HEK293 (cell line): ENCODE data around the gene SEPTIN12.

ENCODE experiments used
- CTCF ChIA-PET: fragments of 350-600 bp; formaldehyde crosslinking; extraction: SDS; loops from one replicate; lab custom pipeline; 2021; ENCODE audit warnings: antibody characterized with exemption; lab: Yijun Ruan, JAX
- POLR2A ChIA-PET: fragments of 300-600 bp; formaldehyde crosslinking; extraction: SDS; loops from one replicate; lab custom pipeline; 2020; ENCODE audit warnings: antibody characterized with exemption, inconsistent platforms; lab: Yijun Ruan, JAX
- H3K27ac ChIP-seq: fragments of 200-500 bp; sonication (Bioruptor generic); 2 replicates; pipeline ENCODE4 v1.5.1; 2014; ENCODE audit warnings: low read depth, low read length, control low read depth, inconsistent platforms; ENCODE audit errors: extremely low read depth
- H3K36me3 ChIP-seq, 2 experiments: fragments of 200-500 bp in 1 of 2; sonication (Bioruptor generic) in 1 of 2; 1 replicate in 1 of 2; 2 replicates in 1 of 2; pipeline ENCODE4 v1.5.1; 2014 to 2017; ENCODE audit warnings: inconsistent platforms in 2 of 2, low read length in 2 of 2; ENCODE audit not compliant: control insufficient read depth in 2 of 2, insufficient read depth in 1 of 2
- H3K4me1 ChIP-seq: fragments of 200-500 bp; sonication (Bioruptor generic); 2 replicates; pipeline ENCODE4 v1.5.1; 2014; ENCODE audit warnings: mild to moderate bottlenecking, low read length, inconsistent platforms; ENCODE audit not compliant: control insufficient read depth, insufficient read depth
- H3K4me3 ChIP-seq: 2 replicates; pipeline ENCODE4 v1.5.1; 2011; ENCODE audit warnings: low read depth, mild to moderate bottlenecking, control low read depth, low read length, moderate library complexity
- H3K9me3 ChIP-seq: fragments of 200-500 bp; sonication (Bioruptor generic); 2 replicates; pipeline ENCODE4 v1.5.1; 2014; ENCODE audit warnings: low read depth, low read length, inconsistent platforms; ENCODE audit not compliant: control insufficient read depth, insufficient read depth
- BCL11A ChIP-seq: fragments of 450-650 bp; formaldehyde crosslinking; IDR thresholded peaks from 2 replicates; pipeline ENCODE4 v1.5.1; 2016; ENCODE audit warnings: low read depth, missing biosample characterization, missing genetic modification characterization
- BCL6B ChIP-seq: fragments of 450-650 bp; formaldehyde crosslinking; IDR thresholded peaks from 2 replicates; pipeline ENCODE4 v1.5.1; 2017; ENCODE audit warnings: missing biosample characterization, missing genetic modification characterization
- EGR2 ChIP-seq: fragments of 450-650 bp; formaldehyde crosslinking; IDR thresholded peaks from 2 replicates; pipeline ENCODE4 v1.5.1; 2016; ENCODE audit warnings: low read depth, missing biosample characterization, missing genetic modification characterization
- HOXD13 ChIP-seq: sonication (generic); formaldehyde crosslinking; IDR thresholded peaks from 2 replicates; pipeline ENCODE4 v1.8.0; 2022; ENCODE audit warnings: missing genetic modification reagents, borderline replicate concordance
- KLF16 ChIP-seq: fragments of 450-650 bp; formaldehyde crosslinking; IDR thresholded peaks from 2 replicates; pipeline ENCODE4 v1.5.1; 2017; ENCODE audit warnings: missing biosample characterization, missing genetic modification characterization
- PRDM4 ChIP-seq: fragments of 450-650 bp; formaldehyde crosslinking; IDR thresholded peaks from 2 replicates; pipeline ENCODE4 v1.5.1; 2017; ENCODE audit warnings: missing biosample characterization, missing genetic modification characterization
- SALL2 ChIP-seq: fragments of 450-650 bp; formaldehyde crosslinking; IDR thresholded peaks from 2 replicates; pipeline ENCODE4 v1.5.0; 2017; ENCODE audit warnings: missing biosample characterization, mild to moderate bottlenecking, missing genetic modification characterization, borderline replicate concordance
- SCRT1 ChIP-seq: fragments of 450-650 bp; formaldehyde crosslinking; IDR thresholded peaks from 2 replicates; pipeline ENCODE4 v1.5.1; 2016; ENCODE audit warnings: missing biosample characterization, missing genetic modification characterization, borderline replicate concordance
- SP2 ChIP-seq: fragments of 450-650 bp; formaldehyde crosslinking; IDR thresholded peaks from 2 replicates; pipeline ENCODE4 v1.5.1; 2016; ENCODE audit warnings: missing biosample characterization, missing genetic modification characterization
- ZBTB11 ChIP-seq: fragments of 450-650 bp; formaldehyde crosslinking; conservative IDR thresholded peaks from 2 replicates; pipeline ENCODE4 v1.5.1; 2016; ENCODE audit warnings: low read depth, missing biosample characterization, missing genetic modification characterization
- ZIC2 ChIP-seq: fragments of 450-650 bp; formaldehyde crosslinking; IDR thresholded peaks from 2 replicates; pipeline ENCODE4 v1.5.1; 2016; ENCODE audit warnings: missing biosample characterization, missing genetic modification characterization
- ZNF132 ChIP-seq: fragments of 450-650 bp; formaldehyde crosslinking; IDR thresholded peaks from 2 replicates; pipeline ENCODE4 v1.5.1; 2017; ENCODE audit warnings: missing biosample characterization, missing genetic modification characterization, borderline replicate concordance
- ZNF416 ChIP-seq: fragments of 450-650 bp; formaldehyde crosslinking; IDR thresholded peaks from 2 replicates; pipeline ENCODE4 v1.5.1; 2016; ENCODE audit warnings: missing biosample characterization, missing genetic modification characterization
- ZNF449 ChIP-seq: fragments of 450-650 bp; formaldehyde crosslinking; IDR thresholded peaks from 2 replicates; pipeline ENCODE4 v1.5.1; 2017; ENCODE audit warnings: missing biosample characterization, mild to moderate bottlenecking, missing genetic modification characterization, moderate library complexity
- ZNF473 ChIP-seq: fragments of 450-650 bp; formaldehyde crosslinking; IDR thresholded peaks from 2 replicates; pipeline ENCODE4 v1.5.1; 2017; ENCODE audit warnings: missing biosample characterization, missing genetic modification characterization
- ZNF510 ChIP-seq: fragments of 450-650 bp; formaldehyde crosslinking; IDR thresholded peaks from 2 replicates; pipeline ENCODE4 v1.5.1; 2018; ENCODE audit warnings: mild to moderate bottlenecking, missing genetic modification characterization, missing biosample characterization; ENCODE audit not compliant: insufficient replicate concordance
- ZNF521 ChIP-seq: fragments of 450-650 bp; formaldehyde crosslinking; IDR thresholded peaks from 2 replicates; pipeline ENCODE4 v1.5.1; 2017; ENCODE audit warnings: missing biosample characterization, mild to moderate bottlenecking, missing genetic modification characterization
- ZNF530 ChIP-seq: fragments of 450-650 bp; formaldehyde crosslinking; IDR thresholded peaks from 2 replicates; pipeline ENCODE4 v1.5.1; 2016; ENCODE audit warnings: low read depth, missing biosample characterization, missing genetic modification characterization
- ZNF624 ChIP-seq: fragments of 450-650 bp; formaldehyde crosslinking; IDR thresholded peaks from 2 replicates; pipeline ENCODE4 v1.5.1; 2017; ENCODE audit warnings: missing biosample characterization, missing genetic modification characterization
- ZNF629 ChIP-seq: fragments of 450-650 bp; formaldehyde crosslinking; IDR thresholded peaks from 2 replicates; pipeline ENCODE4 v1.5.1; 2017; ENCODE audit warnings: missing biosample characterization, missing genetic modification characterization
- ZNF76 ChIP-seq: fragments of 450-650 bp; formaldehyde crosslinking; IDR thresholded peaks from 2 replicates; pipeline ENCODE4; 2016; ENCODE audit warnings: low read depth, missing biosample characterization, missing genetic modification characterization, borderline replicate concordance
- ZNF777 ChIP-seq: fragments of 450-650 bp; formaldehyde crosslinking; IDR thresholded peaks from 2 replicates; pipeline ENCODE4 v1.5.1; 2017; ENCODE audit warnings: missing biosample characterization, missing genetic modification characterization, borderline replicate concordance
- ZNF791 ChIP-seq: fragments of 450-650 bp; formaldehyde crosslinking; IDR thresholded peaks from 2 replicates; pipeline ENCODE4 v1.5.1; 2016; ENCODE audit warnings: missing biosample characterization, missing genetic modification characterization
- ZSCAN30 ChIP-seq: fragments of 450-650 bp; IDR thresholded peaks from 2 replicates; pipeline ENCODE4 v1.5.1; 2018; ENCODE audit warnings: missing biosample characterization, mild to moderate bottlenecking, missing genetic modification characterization, moderate library complexity
- ZXDB ChIP-seq: fragments of 450-650 bp; formaldehyde crosslinking; IDR thresholded peaks from 2 replicates; pipeline ENCODE4 v1.5.1; 2016; ENCODE audit warnings: missing biosample characterization, missing genetic modification characterization

SEPTIN12 gene

GRCh38 chr16:4733211-4733742, 54.9 kb downstream of the SEPTIN12 start:
- H3K4me3 ChIP-seq = peak overlapping the region; percentile 94
- ChIA-PET CTCF (no interaction called here), POLR2A (interaction anchor here (1.3 to 3.0 kb wide), 4 partner anchors 34 to 212 kb away, joined by 4 to 43 read pairs (median 6); partner anchors contain the start of gene ZNF500)
- TF ChIP-seq ZNF416 (tag by site-specific recombination) (no peak), ZNF510 (tag by site-specific recombination) (no peak), ZNF132 (tag by site-specific recombination) (no peak), ZXDB (no peak), ZBTB11 (tag by site-specific recombination) (no peak), SCRT1 (tag by site-specific recombination) (no peak), ZNF473 (no peak), SALL2 (tag by site-specific recombination) (no peak), KLF16 (tag by site-specific recombination) (no peak), BCL6B (no peak), ZNF449 (tag by site-specific recombination) (no peak), EGR2 (no peak), BCL11A (no peak)
- H3K4me1 ChIP-seq = no peaks in the 10 kb centered on the region
- no peak overlapping the region for H3K27ac ChIP-seq
- H3K36me3 ChIP-seq = peaks cover 3 to 32% of the 10 kb centered on the region in 2 experiments; a peak in 2 of 3 replicates
- H3K9me3 ChIP-seq = no peaks in the 10 kb centered on the region

GRCh38 chr16:4729876-4730275, 58.3 kb downstream of the SEPTIN12 start:
- POLR2A ChIA-PET = no interaction called here
- no peaks in the 10 kb centered on the region for H3K9me3 ChIP-seq
- CTCF ChIA-PET = interaction anchor here (0.6 to 0.7 kb wide), 4 partner anchors 12 to 233 kb away, joined by 3 to 5 read pairs (median 4); no protein-coding TSS in a partner anchor
- no peak overlapping the region for H3K27ac ChIP-seq
- H3K4me1 ChIP-seq = no peaks in the 10 kb centered on the region
- peaks cover 3 to 55% of the 10 kb centered on the region in 2 experiments; a peak in 2 of 3 replicates for H3K36me3 ChIP-seq
- H3K4me3 ChIP-seq = no peak overlapping the region
- no peak for TF ChIP-seq ZNF629 (tag by site-specific recombination)
- no peak for TF ChIP-seq ZSCAN30
- no peak for TF ChIP-seq PRDM4 (tag by site-specific recombination)
- TF ChIP-seq ZNF76 = no peak
- no peak for TF ChIP-seq ZNF777
- TF ChIP-seq ZNF791 = no peak
- no peak for TF ChIP-seq ZNF530 (tag by site-specific recombination)
- TF ChIP-seq HOXD13 (CRISPR knock-in tag) = no peak
- no peak for TF ChIP-seq ZNF624 (tag by site-specific recombination)
- no peak for TF ChIP-seq SP2
- no peak for TF ChIP-seq ZNF521 (tag by site-specific recombination)
- TF ChIP-seq ZIC2 (tag by site-specific recombination) = no peak
